H7 (cell line): ENCODE data around the gene MOAP1. TPM values are rescaled to one million over a fixed set of nuclear protein-coding genes. Genes with fewer than 3 reads are reported as not detected.
"Not testable (repeated sequence)": the region's sequence is repeated elsewhere in the genome, so short reads cannot be mapped to it uniquely, and the experiment has no call there.

Experiments
- DNase-seq: peaks from one replicate; pipeline ENCODE4 v3.0.0; 2012
- H3K27me3 ChIP-seq: 2 replicates; pipeline ENCODE4 v1.6.0; 2011; ENCODE audit warnings: mild to moderate bottlenecking, low read length; ENCODE audit not compliant: control insufficient read depth, insufficient read depth
- H3K36me3 ChIP-seq: replicated peaks from 2 replicates; pipeline ENCODE4 v1.5.1; 2011; ENCODE audit warnings: low read length; ENCODE audit not compliant: control insufficient read depth, insufficient read depth
- H3K4me3 ChIP-seq: 2 replicates; pipeline ENCODE4 v1.5.1; 2011; ENCODE audit warnings: low read depth, mild to moderate bottlenecking, control low read depth, low read length, moderate library complexity; ENCODE audit not compliant: insufficient read depth
- total RNA-seq: library from RNA; depleted of rRNA; stranded (reverse); fragments of >200 nt; shearing (Covaris generic); gene quantifications from 2 replicates; pipeline ENCODE4 v1.2.3, GENCODE V29; 2014; rRNA removed

The MOAP1 gene
- total RNA-seq, 1 experiment from 2014 or later: 17.9 TPM

- Histone ChIP-seq H3K36me3 (no peaks in the 10 kb centered on the region), H3K27me3 (no peaks in the 10 kb centered on the region), H3K4me3 (no peak overlapping the region)
- DNase-seq: peak; percentile 74
These were observed 46.8 kb downstream of the MOAP1 start for GRCh38 chr14:93137864-93138263.

GRCh38 chr14:93136508-93136907 lies 48.2 kb downstream of the MOAP1 start:
- not testable (repeated sequence) for H3K27me3 ChIP-seq, H3K36me3 ChIP-seq, H3K4me3 ChIP-seq, DNase-seq

DNA sequence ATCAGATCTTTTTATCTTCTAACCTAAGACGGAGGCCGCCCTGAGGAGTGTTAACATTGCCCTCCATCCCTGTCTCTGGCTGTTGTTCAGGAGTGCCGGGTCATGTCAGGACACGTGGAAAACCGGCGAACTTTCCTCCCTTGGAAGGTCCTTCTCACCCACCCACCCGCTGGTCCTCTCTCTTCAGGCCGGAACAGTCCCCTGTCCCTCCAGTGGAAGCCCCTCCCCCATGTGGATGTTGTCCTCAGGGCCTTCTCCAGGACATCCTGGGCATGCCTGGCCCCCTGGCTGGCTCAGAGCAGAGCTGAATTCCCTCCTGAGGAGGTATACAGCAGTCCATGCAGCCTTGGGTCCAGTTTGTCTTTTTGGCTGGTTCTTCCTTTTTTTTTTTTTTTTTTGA lies 48.7 kb downstream of the MOAP1 start:
- H3K27me3 ChIP-seq: no peaks in the 10 kb centered on the region
- DNase-seq: peak; percentile 30
- no peak overlapping the region for H3K4me3 ChIP-seq
- H3K36me3 ChIP-seq: no peaks in the 10 kb centered on the region

GRCh38 chr14:93135399-93135798 lies 49.3 kb downstream of the MOAP1 start:
- Histone ChIP-seq H3K27me3 (no peaks in the 10 kb centered on the region), H3K4me3 (no peak overlapping the region), H3K36me3 (no peaks in the 10 kb centered on the region)
- DNase-seq: no peak

DNA sequence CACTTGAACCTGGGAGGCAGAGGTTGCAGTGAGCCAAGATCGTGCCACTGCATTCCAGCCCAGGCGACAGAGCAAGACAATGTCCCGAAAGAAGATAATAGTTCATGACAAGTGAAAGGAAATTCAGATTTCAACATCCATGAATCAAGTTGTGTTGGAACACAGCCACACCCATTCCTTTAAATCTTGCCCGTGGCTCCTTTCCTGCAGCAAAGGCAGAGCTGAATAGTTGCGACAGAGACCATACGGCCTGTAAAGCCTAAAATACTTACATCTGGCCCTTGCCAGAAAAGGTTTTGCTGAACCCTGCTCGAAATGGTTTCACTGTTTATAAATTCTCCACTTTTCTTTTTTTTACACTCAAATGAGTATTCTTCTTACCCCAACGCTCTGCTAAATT lies 51.2 kb downstream of the MOAP1 start:
- Histone ChIP-seq H3K36me3 (no peaks in the 10 kb centered on the region), H3K27me3 (no peaks in the 10 kb centered on the region), H3K4me3 (no peak overlapping the region)
- DNase-seq: no peak

DNA sequence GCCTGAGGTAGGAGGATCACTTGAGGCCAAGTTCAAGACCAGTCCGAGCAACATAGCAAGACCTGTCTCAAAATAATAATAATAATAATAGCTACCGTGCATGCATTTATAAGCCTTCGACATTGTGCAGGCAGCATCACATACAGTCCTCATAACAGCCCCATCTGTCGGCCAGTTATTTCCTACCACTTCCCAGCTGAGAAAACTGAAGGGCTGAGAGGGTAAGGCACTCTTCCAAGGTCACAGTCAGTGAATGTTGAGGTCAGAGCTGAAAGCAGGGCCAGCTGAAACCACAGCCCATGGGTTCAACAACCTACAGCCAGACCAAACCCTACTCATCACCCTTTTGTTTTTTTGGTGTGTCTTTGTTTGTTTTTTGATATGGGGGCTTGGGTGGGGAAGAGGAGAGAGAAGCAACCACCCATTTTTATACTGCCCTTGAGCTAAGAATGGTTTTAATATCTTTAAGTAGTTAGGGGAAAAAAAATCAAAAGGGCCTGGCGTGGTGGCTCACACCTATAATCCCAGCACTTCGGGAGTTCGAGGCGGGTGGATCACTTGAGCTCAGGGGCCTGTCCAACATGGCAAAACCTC lies 52.1 kb downstream of the MOAP1 start:
- no peaks in the 10 kb centered on the region for H3K27me3 ChIP-seq
- H3K4me3 ChIP-seq: no peak overlapping the region
- DNase-seq: peak; percentile 74
- no peaks in the 10 kb centered on the region for H3K36me3 ChIP-seq

Other genes starting within 250 kb of the MOAP1 start
- gene ITPK1, start 69.0 kb downstream of the MOAP1 start, total RNA-seq: 75.1 and 92.1 TPM in 2 replicates
- gene LYSET, start 420 bp upstream of the MOAP1 start, total RNA-seq: 13.9 and 15.1 TPM in 2 replicates
- 5.0 and 8.7 TPM in 2 replicates for gene GON7, start 22.2 kb upstream of the MOAP1 start, total RNA-seq
- gene UBR7, start 22.4 kb upstream of the MOAP1 start, total RNA-seq: 42.2 and 45.7 TPM in 2 replicates
- 13.4 and 17.7 TPM in 2 replicates for gene BTBD7, start 148.1 kb upstream of the MOAP1 start, total RNA-seq
- not detected in 2 replicates for gene COX8C, start 162.3 kb upstream of the MOAP1 start, total RNA-seq
- 1.0 and 2.0 TPM in 2 replicates for gene UNC79, start 246.0 kb upstream of the MOAP1 start, total RNA-seq